Tibial artery (tissue), 4 donors: ENCODE results near the gene MIPOL1.

Source experiments
- DNase-seq, 2 donors: peaks; one replicate each; pipeline ENCODE4 v3.0.0-alpha.2; 2019
- H3K27ac ChIP-seq, 2 donors: fragments of 200-600 bp; sonication (generic) in 1 of 2; 1 replicate in 1 of 2; 2 replicates in 1 of 2; pipeline ENCODE4 v1.5.1; 2018 to 2019; ENCODE audit warnings: mild to moderate bottlenecking in 1 of 2
- H3K27me3 ChIP-seq, 2 donors: fragments of 200-600 bp; sonication (generic) in 1 of 2; one replicate each; pipeline versions ENCODE4 v1.5.1 to v1.6.0; 2016 to 2019
- H3K36me3 ChIP-seq, 3 donors: fragments of 200-600 bp; sonication (generic) in 2 of 3; one replicate each; pipeline ENCODE4 v1.5.1; 2016 to 2019; ENCODE audit warnings: mild to moderate bottlenecking in 2 of 3
- H3K4me1 ChIP-seq, 4 donors: fragments of 200-600 bp; sonication (generic) in 2 of 4; 1 replicate in 3 of 4; 2 replicates in 1 of 4; pipeline ENCODE4 v1.5.1; 2016 to 2019
- H3K4me3 ChIP-seq, 2 donors: fragments of 200-600 bp; sonication (generic) in 1 of 2; 1 replicate in 1 of 2; 2 replicates in 1 of 2; pipeline ENCODE4 v1.5.1; 2018 to 2019; ENCODE audit warnings: mild to moderate bottlenecking in 2 of 2
- H3K9me3 ChIP-seq, 3 donors: fragments of 200-600 bp; sonication (generic) in 1 of 3; one replicate each; pipeline ENCODE4 v1.5.1; 2016 to 2019
- CTCF ChIP-seq, 2 experiments: fragments of 200-600 bp in 1 of 2; fragments of 450-650 bp in 1 of 2; IDR thresholded peaks; one replicate each; pipeline ENCODE4 v1.5.1; 2017 to 2019; ENCODE audit warnings: antibody characterized with exemption in 2 of 2, mild to moderate bottlenecking in 1 of 2, moderate library complexity in 1 of 2
- intact Hi-C: fragments of 100-400 bp; cut with DNase I; formaldehyde crosslinking; loops from one replicate; pipeline ENCODE4 v1.15.0; 2023; ENCODE audit warnings: low total_unique reads

MIPOL1 gene

GRCh38 chr14:37571391-37571790 lies 373.7 kb downstream of the MIPOL1 start:
- no peak overlapping the region for H3K27ac ChIP-seq
- no peak for TF ChIP-seq CTCF (IDR thresholded peaks at IDR 0.05)
- DNase-seq = no peak
- no peak overlapping the region for H3K4me3 ChIP-seq
- intact Hi-C loops = no loop called here
- H3K27me3 ChIP-seq = peaks cover 0 to 5% of the 10 kb centered on the region in 2 donors
- H3K4me1 ChIP-seq = peaks cover 0 to 15% (median 0%) of the 10 kb centered on the region in 4 donors
- no peaks in the 10 kb centered on the region for H3K9me3 ChIP-seq
- no peaks in the 10 kb centered on the region for H3K36me3 ChIP-seq

- no peak overlapping the region for H3K27ac ChIP-seq
- no peak overlapping the region for H3K4me3 ChIP-seq
- intact Hi-C loops = no loop called here
- H3K27me3 ChIP-seq = peaks cover 0 to 5% of the 10 kb centered on the region in 2 donors
- DNase-seq = no peak
- peaks cover 0 to 6% (median 0%) of the 10 kb centered on the region in 4 donors for H3K4me1 ChIP-seq
- no peak for TF ChIP-seq CTCF (IDR thresholded peaks at IDR 0.05)
- no peaks in the 10 kb centered on the region for H3K36me3 ChIP-seq
- H3K9me3 ChIP-seq = no peaks in the 10 kb centered on the region
These were observed 375.6 kb downstream of the MIPOL1 start for GRCh38 chr14:37573356-37573755.

GRCh38 chr14:37579274-37579673 lies 381.5 kb downstream of the MIPOL1 start:
- DNase-seq = no peak
- H3K4me3 ChIP-seq = no peak overlapping the region
- intact Hi-C loops = no loop called here
- H3K4me1 ChIP-seq = peaks cover 0 to 10% (median 7%) of the 10 kb centered on the region in 4 donors
- H3K27ac ChIP-seq = no peak overlapping the region
- no peaks in the 10 kb centered on the region for H3K36me3 ChIP-seq
- H3K27me3 ChIP-seq = peaks cover 2 to 25% of the 10 kb centered on the region in 2 donors
- H3K9me3 ChIP-seq = no peaks in the 10 kb centered on the region
- TF ChIP-seq CTCF (IDR thresholded peaks at IDR 0.05) = no peak

- Histone ChIP-seq H3K36me3 (no peaks in the 10 kb centered on the region), H3K4me3 (no peak overlapping the region), H3K27me3 (peaks cover 4 to 33% of the 10 kb centered on the region in 2 donors), H3K4me1 (peaks cover 0 to 18% (median 14%) of the 10 kb centered on the region in 4 donors), H3K9me3 (no peaks in the 10 kb centered on the region), H3K27ac (no peak overlapping the region)
- intact Hi-C loops = no loop called here
- no peak for TF ChIP-seq CTCF (IDR thresholded peaks at IDR 0.05)
- no peak for DNase-seq
These were observed 382.4 kb downstream of the MIPOL1 start for GRCh38 chr14:37580146-37580545.

- Histone ChIP-seq H3K27me3 (peaks cover 13 to 63% of the 10 kb centered on the region in 2 donors), H3K4me3 (no peak overlapping the region), H3K36me3 (no peaks in the 10 kb centered on the region), H3K4me1 (peaks cover 0 to 29% (median 22%) of the 10 kb centered on the region in 4 donors), H3K9me3 (no peaks in the 10 kb centered on the region), H3K27ac (no peak overlapping the region)
- intact Hi-C loops = no loop called here
- no peak for DNase-seq
- TF ChIP-seq CTCF (IDR thresholded peaks at IDR 0.05) = no peak
These were observed 385.8 kb downstream of the MIPOL1 start for GRCh38 chr14:37583358-37584210.
